ENCODE measurements around the gene C1orf159. TPM values are rescaled to one million over a fixed set of nuclear protein-coding genes. Genes with fewer than 3 reads are reported as not detected.

The C1orf159 gene
- total and polyA plus RNA-seq, 12 donors: 2.9 to 14.0 (median 4.1) TPM

- Histone ChIP-seq H3K4me3 (no peak overlapping the region), H3K27me3 (peaks cover 0 to 29% (median 13%) of the 10 kb centered on the region in 7 donors), H3K36me3 (no peaks in the 10 kb centered on the region), H3K9me3 (no peaks in the 10 kb centered on the region), H3K27ac (no peak overlapping the region), H3K4me1 (peaks cover 0 to 14% (median 9%) of the 10 kb centered on the region in 9 donors)
- TF ChIP-seq CTCF (IDR thresholded peaks at IDR 0.05): no peak
- WGBS, 2 donors: 77% methylated on average over 25 of the region's 25 CpGs
- DNase-seq: no peak
- intact Hi-C loops (cut with DNase I): loop anchor here in 9 of 10 donors (5.0 to 10.0 kb wide), 8 partner anchors 51 to 174 kb away; partner anchors contain the start of genes C1QTNF12 (in 3 of the 9), B3GALT6 (in 1 of the 9), SDF4 (in 1 of the 9) and TTLL10 (in 1 of the 9)
- no peak for ATAC-seq
Measured at GRCh38 chr1:1120866-1121591, 5.1 kb upstream of the C1orf159 start.

- peaks cover 0 to 16% (median 11%) of the 10 kb centered on the region in 9 donors for H3K4me1 ChIP-seq
- no peak overlapping the region for H3K4me3 ChIP-seq
- H3K27me3 ChIP-seq: peaks cover 0 to 29% (median 13%) of the 10 kb centered on the region in 7 donors
- DNase-seq: no peak
- 63 to 68% methylated on average over 16 of the region's 16 CpGs for WGBS, 2 donors
- no peak for TF ChIP-seq CTCF (IDR thresholded peaks at IDR 0.05)
- H3K36me3 ChIP-seq: no peaks in the 10 kb centered on the region
- ATAC-seq: no peak
- no peak overlapping the region for H3K27ac ChIP-seq
- intact Hi-C loops (cut with DNase I): loop anchor here in 9 of 10 donors (5.0 to 10.0 kb wide), 8 partner anchors 52 to 175 kb away; partner anchors contain the start of genes C1QTNF12 (in 3 of the 9), B3GALT6 (in 1 of the 9), SDF4 (in 1 of the 9) and TTLL10 (in 1 of the 9)
- H3K9me3 ChIP-seq: no peaks in the 10 kb centered on the region
Measured at GRCh38 chr1:1120096-1120495, 4.2 kb upstream of the C1orf159 start.

GRCh38 chr1:1119272-1119890, 3.5 kb upstream of the C1orf159 start:
- no peak overlapping the region for H3K27ac ChIP-seq
- no peaks in the 10 kb centered on the region for H3K9me3 ChIP-seq
- TF ChIP-seq CTCF (IDR thresholded peaks at IDR 0.05): no peak
- peaks cover 0 to 29% (median 13%) of the 10 kb centered on the region in 7 donors for H3K27me3 ChIP-seq
- peaks cover 0 to 21% (median 15%) of the 10 kb centered on the region in 9 donors for H3K4me1 ChIP-seq
- H3K36me3 ChIP-seq: no peaks in the 10 kb centered on the region
- ATAC-seq: no peak
- 78 to 83% methylated on average over 20 of the region's 20 CpGs for WGBS, 2 donors
- H3K4me3 ChIP-seq: no peak overlapping the region
- no peak for DNase-seq
- intact Hi-C loops (cut with DNase I): loop anchor here in 3 of 10 donors (5.0 kb wide), 3 partner anchors 102 to 238 kb away; partner anchors contain the start of gene MXRA8 (in 1 of the 3)

GRCh38 chr1:1118876-1119220, 3.0 kb upstream of the C1orf159 start:
- WGBS, 2 donors: 89 to 91% methylated on average over 11 of the region's 11 CpGs
- intact Hi-C loops (cut with DNase I): loop anchor here in 3 of 10 donors (5.0 kb wide), 3 partner anchors 102 to 238 kb away; partner anchors contain the start of gene MXRA8 (in 1 of the 3)
- DNase-seq: no peak
- Histone ChIP-seq H3K27me3 (peaks cover 0 to 29% (median 13%) of the 10 kb centered on the region in 7 donors), H3K4me3 (no peak overlapping the region), H3K36me3 (no peaks in the 10 kb centered on the region), H3K27ac (no peak overlapping the region), H3K9me3 (peaks cover 0 to 3% (median 0%) of the 10 kb centered on the region in 11 donors), H3K4me1 (peaks cover 0 to 21% (median 15%) of the 10 kb centered on the region in 9 donors)
- ATAC-seq: no peak
- TF ChIP-seq CTCF (IDR thresholded peaks at IDR 0.05): no peak

Measured in heart right ventricle (tissue), 16 donors.